ENCODE results near the gene TPST2.
"Not testable (repeated sequence)": the region's sequence is repeated elsewhere in the genome, so short reads cannot be mapped to it uniquely, and the experiment has no call there.

The TPST2 gene

DNA sequence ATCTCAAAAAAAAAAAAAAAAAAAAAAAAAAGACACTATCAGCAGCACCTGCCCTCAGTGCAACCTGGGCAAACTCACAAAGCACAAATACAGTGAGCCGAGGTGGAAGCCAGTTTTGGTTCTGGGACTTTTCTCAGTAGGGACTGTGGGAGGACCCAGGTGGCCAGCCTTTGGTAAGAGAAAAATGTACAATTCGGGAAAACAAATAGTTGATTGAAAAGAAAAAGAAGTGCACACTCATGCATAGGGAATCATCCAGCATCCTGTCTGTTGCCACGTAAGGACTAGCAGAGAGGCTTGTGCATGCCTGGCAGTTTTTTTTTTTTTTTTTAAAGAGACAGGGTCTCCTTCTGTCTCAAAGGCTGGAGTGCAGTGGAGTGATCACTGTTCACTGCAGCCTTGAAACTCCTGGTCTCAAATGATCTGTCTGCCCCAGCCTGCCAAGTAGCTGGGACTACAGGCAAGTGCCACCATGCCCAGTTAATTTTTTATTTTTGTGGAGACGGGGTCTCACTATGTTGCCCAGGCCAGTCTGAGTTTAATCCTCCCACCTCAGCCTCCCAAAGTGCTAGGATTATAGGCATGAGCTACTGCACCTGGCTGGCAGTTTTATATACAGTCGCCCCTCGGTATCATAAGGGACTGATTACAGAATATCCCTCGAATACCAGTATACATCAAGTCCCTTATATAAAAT lies 36.7 kb downstream of the TPST2 start:
- no peak for DNase-seq

DNA sequence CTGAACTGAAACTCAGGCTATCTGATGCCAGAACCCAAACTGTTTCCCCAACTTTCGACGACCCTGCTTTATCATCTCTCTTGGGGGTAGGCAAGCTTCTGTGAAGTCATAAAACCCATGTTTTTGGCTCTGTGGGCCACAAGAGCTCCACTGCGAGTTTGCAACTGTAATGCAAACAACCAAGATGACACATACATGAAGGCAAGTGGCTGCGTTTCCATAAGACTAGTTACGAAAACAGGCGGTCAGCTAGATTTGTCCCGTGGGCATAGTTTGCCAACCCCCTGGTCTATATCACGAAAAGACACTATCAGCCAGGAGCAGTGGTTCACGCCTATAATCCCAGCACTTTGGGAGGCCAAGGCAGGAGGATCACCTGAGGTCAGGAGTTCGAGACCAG lies 37.5 kb downstream of the TPST2 start:
- DNase-seq, result no peak

DNA sequence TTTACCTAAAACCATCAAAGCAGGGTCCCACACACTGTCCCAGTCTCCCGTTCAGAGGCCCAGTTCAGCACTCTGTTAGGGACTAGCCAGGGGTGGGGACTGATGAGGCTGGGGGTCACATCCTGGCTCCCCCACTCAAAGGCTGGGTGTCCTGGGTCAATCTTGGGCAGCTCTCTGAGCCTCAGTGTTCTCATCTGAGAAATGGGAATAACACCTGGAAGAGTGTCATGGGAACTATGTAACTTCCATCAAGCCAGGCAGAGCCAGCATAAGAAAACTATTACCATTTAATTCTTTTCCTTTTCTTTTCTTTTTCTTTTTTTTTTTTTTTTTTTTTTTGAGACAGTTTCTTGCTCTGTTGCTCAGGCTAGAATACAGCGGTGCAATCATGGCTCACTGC lies 38.4 kb downstream of the TPST2 start:
- no peak for DNase-seq

DNA sequence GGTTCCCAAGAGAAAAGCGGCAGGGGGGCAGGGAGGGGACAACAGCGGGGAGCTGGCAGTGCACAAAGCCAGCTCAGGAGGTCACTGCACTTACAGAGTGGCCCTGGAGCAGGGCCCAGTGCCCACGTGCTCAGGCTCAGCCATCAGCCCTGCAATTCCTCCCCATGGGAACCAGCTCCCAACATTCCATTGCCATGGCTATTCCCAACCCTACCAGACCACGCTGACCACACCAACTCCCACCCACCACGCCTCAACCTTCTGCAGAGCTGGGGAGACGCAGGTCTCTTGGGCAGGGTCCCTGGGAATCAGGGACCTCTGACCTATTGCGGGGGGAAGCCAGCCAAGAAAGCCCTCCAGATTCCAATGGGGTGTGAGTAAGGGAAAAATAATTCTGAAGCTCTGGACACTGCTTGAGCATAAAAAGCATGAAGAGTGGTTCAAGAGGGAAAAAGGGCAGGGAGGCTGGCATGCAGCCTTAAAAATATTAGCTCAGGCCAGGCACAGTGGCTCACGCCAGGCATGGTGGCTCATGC lies 39.4 kb downstream of the TPST2 start:
- DNase-seq, result no peak

DNA sequence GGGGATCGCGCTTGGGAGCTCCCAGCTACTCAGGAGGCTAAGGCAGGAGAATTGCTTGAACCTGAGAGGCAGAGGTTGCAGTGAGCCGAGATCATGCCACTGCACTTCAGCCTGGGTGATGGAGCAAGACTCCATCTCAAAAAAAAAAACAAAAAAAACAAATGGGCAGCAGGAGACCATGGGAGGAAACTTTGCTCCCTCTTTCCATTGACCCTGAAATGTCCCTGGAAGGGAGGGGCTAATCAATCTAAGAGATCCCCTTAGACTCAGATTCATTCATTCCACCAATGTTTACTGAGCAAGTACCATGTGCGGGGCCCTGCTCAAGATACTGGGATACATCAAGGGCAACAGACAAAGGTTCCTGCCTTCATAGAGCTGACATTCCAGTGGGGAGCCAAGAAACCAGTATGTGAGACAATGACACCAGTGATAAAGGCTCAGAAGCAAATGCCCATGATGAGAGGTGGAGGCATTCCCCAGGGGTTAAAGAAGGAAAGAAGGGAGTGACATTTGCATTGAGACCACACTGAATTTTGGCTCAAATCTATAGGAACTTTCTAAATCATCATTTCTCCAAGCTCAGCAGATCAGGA lies 39.9 kb downstream of the TPST2 start:
- DNase-seq, result no peak

DNA sequence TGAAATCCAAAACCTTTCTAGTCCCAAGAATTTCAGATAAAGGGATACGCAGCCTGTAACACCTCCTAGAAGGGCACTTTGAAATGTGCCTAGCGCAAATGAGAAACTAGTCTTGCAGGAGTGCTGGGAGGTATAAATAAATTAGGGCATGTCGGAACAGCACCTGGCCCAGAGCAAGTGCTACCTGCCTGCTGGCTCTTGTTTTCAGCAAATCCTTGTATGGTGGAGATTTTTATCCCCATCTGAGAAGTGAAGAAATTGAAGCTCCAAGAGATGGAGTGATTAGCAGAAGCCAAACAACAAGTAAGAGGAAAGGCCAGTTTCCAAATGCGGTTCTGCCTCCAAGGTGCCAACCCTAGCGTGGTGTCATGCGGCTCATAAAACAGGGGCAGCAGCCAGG lies 40.9 kb downstream of the TPST2 start:
- no peak for DNase-seq

DNA sequence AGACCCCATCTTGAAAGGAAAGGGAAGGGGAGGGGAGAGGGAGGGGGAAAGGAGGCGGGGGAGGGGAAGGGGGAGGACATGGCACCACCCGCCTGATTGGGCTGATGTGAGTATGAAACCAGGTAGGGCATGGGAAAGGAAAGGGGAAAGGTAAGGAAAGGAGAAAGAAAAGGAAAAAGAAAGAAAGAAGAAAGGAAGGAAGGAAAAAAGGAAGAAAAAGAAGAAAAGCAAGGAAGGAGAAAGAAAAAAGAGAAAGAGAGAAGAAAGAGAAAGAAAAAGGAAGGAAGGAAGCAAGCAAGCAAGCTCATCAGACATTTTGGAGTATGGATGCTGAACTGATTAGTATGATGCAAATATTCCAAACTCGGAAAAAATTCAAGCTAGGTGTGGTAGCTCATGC lies 41.6 kb downstream of the TPST2 start:
- DNase-seq, result no peak

DNA sequence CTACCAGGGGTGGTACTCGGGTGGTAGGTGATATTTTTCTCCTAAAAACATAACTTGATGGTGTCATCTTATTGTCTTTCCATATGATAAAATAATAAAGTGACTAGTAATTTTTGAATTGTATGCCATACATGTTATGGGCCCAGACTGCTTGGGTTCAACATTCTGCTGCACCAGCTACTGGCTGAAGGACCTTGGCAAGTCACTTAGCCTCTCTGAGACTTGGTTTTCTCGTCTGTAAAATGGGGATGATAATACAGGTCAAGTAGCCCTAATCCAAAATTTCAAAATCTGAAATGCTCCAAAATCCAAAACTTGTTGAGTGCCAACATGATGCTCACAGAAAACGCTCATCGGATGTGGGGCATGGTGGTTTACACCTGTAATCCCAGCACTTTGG lies 42.1 kb downstream of the TPST2 start:
- DNase-seq, result no peak

DNA sequence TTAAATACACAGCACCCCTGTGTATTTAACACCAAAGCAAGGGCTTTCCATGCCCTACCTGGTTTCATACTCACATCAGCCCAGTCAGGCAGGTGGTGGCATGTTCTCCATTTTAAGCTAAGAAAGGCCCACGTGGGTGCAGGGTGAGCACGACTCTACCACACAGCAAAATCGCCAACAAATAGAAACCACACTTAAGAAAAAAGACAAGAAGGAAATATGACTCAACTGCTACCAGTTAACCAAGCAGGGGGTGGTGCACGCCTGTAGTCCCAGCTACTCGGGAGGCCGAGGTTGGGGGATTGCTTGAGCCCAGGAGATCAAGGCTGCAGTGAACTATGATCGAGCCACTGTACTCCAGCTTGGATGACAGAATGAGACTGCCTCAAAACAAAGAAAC lies 42.5 kb downstream of the TPST2 start:
- peak; percentile 46 for DNase-seq

DNA sequence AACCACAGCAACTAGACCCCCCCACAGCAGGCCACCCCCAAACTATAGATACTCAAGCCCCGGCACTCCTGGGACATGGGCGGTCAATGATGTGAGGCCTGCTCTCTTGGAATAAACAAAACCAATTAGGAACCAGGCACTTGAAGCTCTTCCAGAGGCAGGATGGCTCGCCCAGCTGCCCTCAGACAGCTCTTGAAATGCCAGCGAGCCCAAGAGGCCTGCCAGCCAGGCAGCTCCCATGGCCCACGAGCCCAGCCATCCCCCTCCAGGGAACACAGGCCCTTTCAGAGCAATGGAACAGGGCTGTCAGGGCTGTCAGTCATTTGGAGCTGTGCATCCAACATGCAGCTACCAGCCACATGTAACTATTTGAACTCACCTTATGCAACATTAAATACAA lies 43.6 kb downstream of the TPST2 start:
- no peak for DNase-seq

DNA sequence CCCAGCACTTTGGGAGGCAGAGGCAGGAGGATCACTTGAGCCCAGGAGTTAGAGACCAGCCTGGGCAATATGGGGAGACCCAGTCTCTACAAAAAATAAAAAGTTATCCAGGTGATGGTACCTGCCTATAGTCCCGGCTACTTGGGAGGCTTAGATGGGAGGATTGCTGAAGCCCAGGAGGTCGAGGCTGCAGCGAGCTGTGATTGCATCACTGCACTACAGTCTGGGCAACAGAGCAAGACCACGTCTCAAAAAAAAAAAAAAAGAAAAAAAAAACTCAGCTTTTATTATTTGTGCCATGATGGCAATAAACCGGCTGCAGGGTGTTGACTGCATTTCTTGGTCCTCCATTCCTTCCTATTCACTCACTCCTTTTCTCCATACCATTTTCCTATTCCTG lies 44.1 kb downstream of the TPST2 start:
- DNase-seq, result no peak

DNA sequence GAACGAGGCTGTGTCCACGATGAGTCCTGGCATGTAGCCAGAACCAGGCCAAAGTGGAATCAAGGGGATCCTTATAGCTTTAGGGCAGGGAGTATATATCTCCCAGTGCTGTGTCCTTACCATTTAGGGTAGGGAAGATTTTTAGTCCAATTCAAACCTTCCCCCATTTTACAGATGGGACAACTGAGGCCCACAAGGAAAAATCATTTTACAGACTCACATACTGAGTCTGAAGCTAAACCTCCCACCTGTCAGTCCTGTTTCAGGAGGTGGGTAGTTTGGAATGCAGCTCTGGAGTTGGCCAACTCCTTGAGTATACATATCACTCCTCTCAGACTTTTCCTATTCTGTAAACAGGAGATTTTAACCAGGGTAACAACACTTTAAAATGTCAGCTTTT lies 44.5 kb downstream of the TPST2 start:
- DNase-seq, result no peak

DNA sequence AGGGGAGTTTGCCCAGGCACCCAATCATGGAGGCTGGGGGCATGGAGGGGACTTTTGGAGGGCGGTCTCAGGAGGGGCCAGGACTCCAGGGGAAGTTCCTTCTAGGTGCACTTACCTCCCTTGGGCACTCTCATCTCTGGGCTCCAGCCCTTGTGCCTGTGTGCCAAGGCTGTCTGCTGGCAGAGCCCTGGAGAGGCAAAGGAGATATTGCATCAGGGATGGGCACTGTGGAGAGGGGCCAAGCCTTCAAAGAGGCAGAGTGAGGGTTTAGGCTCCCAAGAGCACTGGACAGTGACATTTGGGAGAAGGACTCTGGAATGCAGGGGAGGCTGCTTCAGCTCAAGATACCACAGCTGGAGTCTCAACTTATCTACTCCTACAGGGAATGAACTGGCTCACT lies 45.4 kb downstream of the TPST2 start:
- no peak for DNase-seq

DNA sequence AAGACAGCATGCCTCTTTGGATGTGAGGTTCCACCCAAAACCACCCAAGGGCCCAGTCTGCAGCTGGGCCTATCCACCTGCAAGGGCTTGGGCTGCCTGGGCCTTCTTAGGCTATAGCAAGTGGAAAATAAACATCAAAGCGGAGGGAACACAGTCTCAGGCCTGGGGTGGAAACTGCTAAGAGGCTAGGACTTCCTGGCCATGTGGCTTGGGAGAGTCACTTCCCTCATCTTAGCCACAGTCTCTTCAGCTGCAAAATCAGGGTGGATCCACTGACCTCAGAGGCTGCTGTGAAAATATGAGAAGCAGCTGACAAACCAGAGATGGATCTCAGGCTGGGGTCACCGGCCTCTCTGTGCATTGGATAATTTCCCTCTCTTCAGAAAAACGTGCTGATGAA lies 47.1 kb downstream of the TPST2 start:
- DNase-seq, result no peak

DNA sequence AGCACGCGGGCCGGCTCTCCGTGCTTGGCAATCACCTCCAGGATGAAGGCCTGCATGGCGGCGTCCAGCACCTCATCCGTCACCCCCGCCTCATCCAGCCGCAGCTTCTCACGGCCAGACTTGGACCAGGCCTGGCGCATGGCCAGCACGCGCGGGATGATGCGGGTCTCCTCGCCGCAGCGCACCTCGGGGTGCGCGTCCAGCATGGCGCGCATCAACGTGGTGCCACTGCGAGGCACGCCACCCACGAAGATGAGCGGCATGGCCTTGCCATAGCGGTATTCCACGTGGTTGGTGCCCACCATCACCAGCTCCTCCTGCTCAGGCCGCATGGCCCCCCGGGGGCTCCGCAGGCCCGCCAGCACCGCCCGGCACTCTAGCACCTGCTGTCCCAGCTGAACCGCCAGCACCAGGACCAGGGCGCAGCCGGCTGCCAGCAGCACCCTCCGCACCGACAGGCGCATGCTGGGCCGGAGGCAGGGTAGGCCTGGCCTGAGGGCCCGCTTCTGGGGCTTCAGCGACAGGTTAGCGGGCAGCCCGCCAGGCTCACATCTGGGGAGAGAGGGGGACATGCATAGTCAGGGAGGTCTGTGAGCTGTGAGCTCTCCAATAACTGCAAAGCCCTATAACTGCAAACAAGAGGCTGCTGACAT lies 48.6 kb downstream of the TPST2 start:
- DNase-seq, result no peak

DNA sequence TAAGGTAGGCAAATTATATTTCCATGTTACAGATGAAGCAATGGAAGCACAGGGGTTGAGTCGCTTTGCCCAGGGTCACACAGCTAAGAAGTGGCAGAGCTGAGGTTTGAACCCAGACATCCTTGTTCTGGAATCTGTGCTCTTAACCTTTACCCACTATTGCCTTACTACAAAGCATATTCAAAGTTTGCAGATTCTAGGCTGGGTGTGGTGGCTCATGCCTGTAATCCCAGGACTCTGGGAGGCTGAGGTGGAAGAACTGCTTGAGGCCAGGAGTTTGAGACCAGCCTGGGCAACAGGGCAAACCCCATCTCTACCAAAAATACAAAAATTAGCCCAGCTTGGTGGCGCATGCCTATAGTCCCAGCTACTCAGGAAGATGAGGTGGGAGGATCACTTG lies 49.8 kb downstream of the TPST2 start:
- DNase-seq, result no peak

DNA sequence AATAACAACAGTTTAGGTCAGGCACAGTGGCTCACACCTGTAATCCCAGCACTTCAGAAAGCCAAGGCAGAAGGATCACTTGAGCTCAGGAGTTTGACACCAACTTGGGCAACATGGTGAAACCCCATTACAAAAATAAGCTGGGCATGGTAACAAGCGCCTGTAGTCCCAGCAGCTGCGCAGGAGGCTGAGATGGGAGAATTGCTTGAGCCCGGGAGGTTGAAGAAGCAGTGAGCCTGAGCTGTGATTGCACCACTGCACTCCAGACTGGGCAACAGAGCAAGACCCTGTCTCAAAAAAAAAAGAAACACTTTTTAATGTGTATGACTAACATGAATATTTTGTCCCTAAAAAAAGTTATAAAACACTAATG lies 53.2 kb downstream of the TPST2 start:
- no peak for DNase-seq

DNA sequence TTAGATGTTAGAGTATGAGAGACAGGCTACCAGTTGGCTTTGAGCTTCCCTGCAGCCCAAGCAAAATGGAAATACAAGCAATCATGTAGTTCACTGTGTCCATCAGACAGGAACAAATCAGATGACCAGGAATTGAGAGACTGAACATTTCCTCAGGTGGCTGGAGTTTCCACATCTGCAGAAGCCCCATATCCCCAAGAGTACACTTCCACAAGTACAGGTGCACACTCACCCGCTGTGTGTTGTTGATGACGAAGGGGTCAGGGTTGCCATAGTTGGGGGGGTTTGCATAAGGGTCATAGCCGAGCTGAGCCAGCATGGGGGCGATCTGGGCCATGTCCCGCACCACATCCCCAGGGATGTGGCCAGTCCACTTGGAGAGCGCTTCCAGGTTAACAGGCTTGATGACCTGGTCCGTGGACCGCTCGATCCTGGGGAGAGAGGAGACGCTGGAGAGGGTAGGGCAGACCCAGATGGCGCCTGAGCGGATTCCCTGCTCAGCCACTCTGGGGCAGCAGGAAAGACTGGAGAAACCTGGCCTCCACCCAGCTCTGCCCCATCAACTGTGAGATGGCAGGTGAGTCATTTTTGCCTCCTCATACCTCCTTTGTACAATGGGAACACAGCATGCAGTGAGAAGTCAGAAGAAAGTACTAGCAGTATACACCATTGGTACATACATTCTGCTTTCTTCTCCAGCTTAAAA lies 53.7 kb downstream of the TPST2 start:
- no peak for DNase-seq

DNA sequence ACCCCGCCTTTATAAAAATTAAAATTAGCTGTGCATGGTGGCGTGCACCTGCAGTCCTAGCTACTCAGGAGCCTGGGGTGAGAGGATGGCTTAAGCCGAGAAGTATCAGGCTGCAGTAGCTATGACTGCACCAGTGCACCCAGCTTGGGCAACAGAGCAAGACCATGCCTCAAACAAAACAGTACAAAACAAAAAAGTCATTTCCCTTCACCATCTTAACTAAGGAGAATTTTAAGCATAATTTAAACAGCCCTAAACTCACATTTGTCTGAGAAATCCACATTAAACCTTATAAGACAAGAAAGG lies 54.4 kb downstream of the TPST2 start:
- DNase-seq, result no peak

DNA sequence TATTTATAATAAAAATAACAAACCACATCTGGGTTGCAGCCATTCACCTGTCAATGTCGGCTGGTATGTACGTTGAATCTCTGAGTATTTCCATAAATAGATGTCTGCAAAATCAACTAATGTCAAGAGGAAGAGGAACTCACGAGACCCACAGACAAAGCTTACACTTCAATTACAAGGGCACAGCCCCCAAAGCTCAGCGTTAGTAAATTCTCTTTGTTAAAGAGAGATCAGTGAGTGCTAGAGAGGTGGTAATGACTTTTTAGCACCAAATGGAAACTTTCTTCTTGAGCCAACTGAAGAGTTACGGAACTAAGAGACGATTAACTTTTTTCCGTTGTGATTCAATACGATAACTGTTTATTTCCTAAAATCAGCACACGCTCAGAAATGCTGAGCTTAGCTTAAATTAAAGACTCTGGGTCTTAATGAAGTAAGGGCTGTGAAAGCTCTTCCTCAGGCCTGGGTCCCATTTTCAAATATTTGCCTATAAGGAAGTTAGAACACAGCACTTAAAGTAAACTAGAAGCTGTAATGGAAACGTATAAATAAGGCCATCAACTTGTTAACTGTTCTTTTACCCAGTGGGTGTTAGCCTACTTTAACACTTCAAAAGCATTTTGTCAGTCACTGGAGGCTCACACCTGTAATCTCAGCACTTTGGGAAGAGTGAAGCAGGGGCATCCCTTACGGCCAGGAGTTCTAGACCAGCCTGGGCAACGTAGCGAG lies 54.9 kb downstream of the TPST2 start:
- no peak for DNase-seq

DNA sequence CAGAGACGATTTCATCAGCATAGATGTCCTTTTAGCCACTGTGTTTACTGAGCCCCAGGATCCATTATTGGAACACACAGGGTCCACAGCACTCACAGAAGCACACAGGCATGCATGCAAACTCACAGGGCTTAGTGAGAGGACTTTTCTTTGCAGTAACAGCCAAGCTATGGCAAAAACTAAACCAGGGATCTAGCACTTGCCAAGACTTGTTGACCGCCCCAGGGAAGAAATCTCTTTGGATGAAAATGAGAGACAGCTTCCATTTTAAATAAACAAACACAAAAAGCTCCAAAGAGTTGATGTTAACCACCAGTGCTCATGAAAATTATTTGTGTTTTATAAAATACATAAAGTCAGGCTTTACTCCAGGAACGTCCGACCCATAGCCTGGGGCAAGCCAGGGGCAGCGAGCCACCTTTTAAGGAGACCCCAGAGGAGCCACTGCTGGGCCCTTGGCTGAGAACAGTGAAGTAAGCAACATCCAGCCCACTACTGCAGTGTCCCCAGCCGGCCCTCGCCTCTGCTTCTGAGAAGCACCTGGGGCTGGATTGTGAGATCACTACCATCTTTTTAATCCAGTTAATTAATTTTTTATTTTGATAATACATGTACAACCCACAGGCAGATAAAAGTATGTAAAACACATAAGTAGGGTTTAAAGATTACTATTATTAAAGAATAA lies 55.6 kb downstream of the TPST2 start:
- no peak for DNase-seq

DNA sequence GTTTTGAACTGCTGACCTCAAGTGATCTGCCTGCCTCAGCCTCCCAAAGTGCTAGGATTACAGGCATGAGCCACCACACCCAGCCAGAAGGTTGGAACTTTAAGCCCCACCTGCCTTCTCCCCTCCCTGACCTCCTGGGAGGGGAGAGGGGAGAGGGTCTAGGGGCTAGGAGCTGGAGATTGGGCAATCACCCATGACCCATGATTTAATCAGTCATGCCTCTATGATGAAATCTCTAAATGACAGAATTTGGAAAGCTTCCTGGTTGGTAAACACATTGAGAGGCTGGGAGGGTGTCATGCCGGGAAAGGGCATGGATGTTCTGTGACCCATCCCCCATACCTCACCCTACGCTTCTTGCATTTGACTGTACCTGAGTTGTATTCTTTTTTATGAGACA lies 60.6 kb downstream of the TPST2 start:
- no peak for DNase-seq

DNA sequence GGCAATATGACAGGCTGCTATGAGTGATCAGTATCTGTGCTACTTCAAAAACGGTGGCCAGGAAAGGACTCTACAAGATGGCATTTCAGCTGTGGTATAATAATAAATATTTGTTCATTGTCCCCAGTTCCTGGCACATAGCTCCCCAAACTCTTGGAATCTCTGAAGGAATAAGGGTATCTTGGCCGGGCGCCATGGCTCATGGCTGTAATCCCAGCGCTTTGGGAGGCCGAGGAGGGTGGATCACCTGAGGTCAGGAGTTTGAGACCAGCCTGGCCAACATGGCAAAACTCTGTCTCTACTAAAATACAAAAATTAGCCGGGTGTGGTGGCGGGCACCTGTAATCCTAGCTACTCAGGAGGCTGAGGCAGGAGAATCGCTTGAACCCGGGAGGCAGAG lies 61.4 kb downstream of the TPST2 start:
- DNase-seq, result not testable (repeated sequence)

Measured in stimulated activated CD4-positive, alpha-beta T cell treated with anti-CD3 and anti-CD28 coated beads, Interleukin-1b, Interleukin-23, amount 100 ng/mL, for 48 hours (primary cell).